NCI-H774 (cell line): ENCODE data around the gene SLC12A8.

Experiments used
- DNase-seq: peaks from one replicate; lab custom pipeline; 2025; lab: John Stamatoyannopoulos, UW

SLC12A8 gene

DNA sequence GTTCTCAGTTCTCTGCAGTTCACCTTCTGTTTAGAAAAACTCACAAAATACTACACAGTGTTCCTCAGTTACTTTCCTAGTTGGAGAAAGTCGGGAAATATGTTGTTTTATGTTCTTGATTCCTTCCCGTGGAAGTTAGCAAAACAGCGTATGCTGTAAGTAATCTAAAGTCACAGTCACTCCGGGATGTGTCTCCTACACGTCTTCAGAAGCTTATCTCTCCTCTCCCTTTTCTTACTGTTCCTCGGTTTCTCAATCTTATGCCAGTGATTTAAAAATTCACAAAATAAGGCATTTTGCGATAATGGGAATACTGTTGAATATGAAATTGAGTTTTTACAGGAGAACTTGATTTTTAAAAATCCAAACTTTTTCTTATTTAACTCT is 158.5 kb downstream of the SLC12A8 start:
- DNase-seq = no peak

DNA sequence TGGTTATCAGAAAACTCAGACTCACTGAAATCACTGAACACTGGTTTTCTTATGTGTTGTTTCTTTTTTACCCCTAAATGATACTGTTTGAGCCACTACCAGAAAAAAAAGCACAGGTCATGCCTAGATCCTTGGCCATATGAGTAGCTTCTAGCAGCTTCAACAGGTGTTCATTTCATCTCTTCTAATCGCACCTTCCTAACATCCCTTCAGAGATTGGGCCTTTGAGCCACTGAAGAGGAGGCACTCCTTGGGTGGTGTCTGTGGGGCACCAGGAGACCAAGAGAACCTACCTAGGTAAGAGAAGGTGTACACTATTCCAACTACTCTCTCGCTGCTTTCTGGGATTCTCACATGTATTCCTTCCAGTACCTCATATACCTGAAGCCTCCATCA is 159.2 kb downstream of the SLC12A8 start:
- DNase-seq = no peak

GRCh38 chr3:125052624-125053303 is 159.8 kb downstream of the SLC12A8 start:
- no peak for DNase-seq

- DNase-seq = no peak
These were observed 160.6 kb downstream of the SLC12A8 start for GRCh38 chr3:125051715-125052581.

DNA sequence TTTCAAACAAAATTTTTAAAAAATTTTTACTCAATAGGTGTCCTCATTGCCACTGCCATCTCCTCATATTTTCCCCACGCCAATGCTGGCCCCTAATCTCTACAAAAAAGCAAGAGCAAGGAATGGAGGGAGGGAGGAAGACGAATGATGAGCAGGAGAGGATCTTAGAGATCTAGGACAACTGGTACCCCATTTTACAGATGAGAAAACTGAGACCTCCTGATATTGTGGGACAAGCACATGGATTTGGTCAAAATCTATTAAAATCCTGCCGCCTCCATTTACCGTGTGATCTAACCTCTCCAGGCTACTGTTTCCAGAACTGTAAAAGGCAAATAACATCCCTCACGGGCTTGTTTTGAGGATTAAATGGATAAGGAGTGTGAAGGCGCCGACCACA is 161.3 kb downstream of the SLC12A8 start:
- no peak for DNase-seq

DNA sequence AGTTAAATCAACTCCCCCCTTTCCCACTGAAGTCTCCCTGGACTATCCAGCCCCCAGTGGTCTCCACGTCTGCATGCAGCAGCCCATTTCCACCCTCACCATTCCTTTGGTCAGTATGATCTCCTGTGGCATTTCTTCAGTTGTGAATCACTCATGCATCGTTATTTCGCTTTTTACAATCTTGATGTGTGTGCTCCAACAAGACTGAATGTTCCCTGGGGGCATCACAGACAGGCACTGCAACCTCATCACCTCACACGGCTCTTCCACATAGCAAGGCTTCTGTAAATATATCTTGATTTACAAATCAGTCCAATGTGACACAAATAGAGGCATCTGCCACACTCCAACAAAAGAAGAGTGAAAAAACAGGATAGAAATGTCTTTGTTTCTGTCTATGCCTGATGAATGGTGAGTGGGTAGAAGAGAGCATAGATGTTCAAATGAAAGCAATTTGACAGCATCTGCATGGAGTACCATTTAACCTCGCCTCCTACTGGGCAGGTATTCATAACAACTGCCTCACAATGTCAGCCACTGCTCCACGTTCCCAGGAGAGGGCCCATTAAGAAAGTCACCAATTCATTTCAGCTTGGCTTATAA is 162.0 kb downstream of the SLC12A8 start:
- DNase-seq = no peak

- DNase-seq = no peak
These were observed 164.3 kb downstream of the SLC12A8 start for GRCh38 chr3:125048282-125048681.

DNA sequence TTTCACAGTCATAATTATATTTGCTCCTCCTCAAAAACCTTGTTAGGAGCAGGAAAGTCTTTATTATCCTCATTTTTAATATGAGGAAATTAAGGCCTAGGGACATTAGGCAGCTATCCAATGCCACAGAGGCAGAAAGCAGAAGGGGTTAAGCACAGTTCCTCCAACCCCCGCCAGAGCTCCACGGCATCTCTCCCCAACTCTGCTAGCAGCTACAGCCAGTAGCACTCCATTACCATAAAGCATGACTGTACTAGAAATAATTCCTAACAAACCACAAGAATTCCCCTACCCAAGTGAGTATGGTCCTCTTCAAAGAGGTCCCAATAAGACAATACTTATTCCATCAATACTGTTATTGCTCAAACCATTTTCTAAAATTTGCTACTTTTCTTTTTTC is 166.6 kb downstream of the SLC12A8 start:
- DNase-seq = no peak

GRCh38 chr3:125045194-125045593 is 167.4 kb downstream of the SLC12A8 start:
- DNase-seq = no peak

DNA sequence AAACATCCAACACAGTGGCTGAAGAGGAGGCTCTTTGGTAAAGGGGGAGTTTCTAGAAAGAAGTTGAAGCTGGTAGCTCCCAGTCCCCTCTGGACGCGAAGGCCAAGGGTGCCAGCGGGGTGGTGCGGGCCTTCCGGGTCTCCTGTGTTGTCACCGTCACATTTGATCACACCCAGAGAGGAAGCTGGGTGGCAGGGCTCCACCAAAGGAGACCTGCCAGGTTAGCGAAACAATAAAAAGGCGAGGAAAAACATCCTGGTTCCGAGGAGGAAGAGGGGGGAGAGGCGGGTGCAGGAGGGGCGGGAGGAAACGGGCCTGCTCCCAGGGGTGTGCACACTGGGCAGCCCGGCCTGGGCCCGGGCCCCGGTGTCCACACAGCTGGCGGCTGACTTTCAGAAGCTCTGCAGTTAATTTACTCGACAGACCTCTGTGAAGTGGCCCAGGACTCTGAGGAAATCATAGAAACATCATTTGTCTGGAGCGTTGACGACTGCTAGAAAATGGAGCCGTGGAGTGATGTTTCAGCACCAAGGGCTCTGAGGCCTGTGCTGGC is 168.9 kb downstream of the SLC12A8 start:
- no peak for DNase-seq

GRCh38 chr3:125042725-125043406 is 169.7 kb downstream of the SLC12A8 start:
- no peak for DNase-seq

- no peak for DNase-seq
These were observed 173.1 kb downstream of the SLC12A8 start for GRCh38 chr3:125039131-125040100.

- no peak for DNase-seq
These were observed 174.9 kb downstream of the SLC12A8 start for GRCh38 chr3:125037498-125038150.

DNA sequence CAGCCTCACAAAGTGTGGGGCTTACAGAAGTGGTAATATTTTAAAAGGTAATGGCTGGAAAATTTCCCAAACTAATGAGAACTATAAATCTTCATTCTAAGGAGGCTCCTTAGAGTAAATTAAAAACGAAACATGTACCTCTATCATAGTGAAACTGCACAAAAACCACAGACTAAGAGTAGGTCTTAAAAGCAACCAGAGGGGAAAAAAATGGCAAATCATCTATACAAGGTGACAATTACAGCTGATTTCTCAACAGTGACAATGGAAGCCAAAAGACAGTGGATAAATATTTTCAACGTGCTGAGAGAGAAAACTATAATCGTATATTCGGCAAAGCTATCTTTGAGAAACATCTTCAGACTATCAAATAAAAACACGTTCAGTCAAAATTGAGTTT is 177.3 kb downstream of the SLC12A8 start:
- no peak for DNase-seq

GRCh38 chr3:125033616-125034015 is 178.9 kb downstream of the SLC12A8 start:
- no peak for DNase-seq

- no peak for DNase-seq
These were observed 179.4 kb downstream of the SLC12A8 start for GRCh38 chr3:125033135-125033534.

DNA sequence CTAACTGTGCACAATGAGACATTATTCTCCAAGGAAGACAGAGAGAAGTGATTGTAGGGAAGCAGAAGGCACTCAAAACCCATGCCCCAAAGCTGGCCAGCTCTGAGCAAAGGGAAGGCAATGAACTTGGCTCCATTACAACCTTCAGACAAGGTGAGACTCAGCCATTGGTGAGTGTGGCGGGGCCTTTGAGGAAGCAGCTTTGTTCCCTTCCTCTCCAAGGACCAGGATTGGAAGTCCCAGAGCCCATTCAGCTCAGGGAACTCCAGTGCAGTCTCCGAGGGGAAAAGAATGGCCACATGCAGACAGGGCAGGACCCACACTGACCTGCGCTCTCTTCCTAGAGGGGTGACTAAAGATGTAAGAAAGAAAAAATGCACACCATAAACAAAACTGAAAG is 179.9 kb downstream of the SLC12A8 start:
- DNase-seq = no peak
